Endometrial microvascular endothelial cells (primary cell): Measurements from ENCODE around the gene PERM1. TPM values are rescaled to one million over a fixed set of nuclear protein-coding genes. Genes with fewer than 3 reads are reported as not detected.

Source experiments
- in situ Hi-C: cut with HindIII; loops from 2 replicates; pipeline ENCODE4 v1.10.0; 2017; ENCODE audit warnings: low sequenced_read_pairs, low pct_unique_long_range_greater_than_20kb; ENCODE audit errors: inconsistent ontology term
- total RNA-seq: library from RNA; depleted of rRNA; stranded (reverse); fragments of >200 nt; gene quantifications from one replicate; pipeline ENCODE4 v1.2.3, GENCODE V29; 2015; ENCODE audit errors: inconsistent ontology term

PERM1 gene
- total RNA-seq, 1 donor from 2014 or later = not detected

DNA sequence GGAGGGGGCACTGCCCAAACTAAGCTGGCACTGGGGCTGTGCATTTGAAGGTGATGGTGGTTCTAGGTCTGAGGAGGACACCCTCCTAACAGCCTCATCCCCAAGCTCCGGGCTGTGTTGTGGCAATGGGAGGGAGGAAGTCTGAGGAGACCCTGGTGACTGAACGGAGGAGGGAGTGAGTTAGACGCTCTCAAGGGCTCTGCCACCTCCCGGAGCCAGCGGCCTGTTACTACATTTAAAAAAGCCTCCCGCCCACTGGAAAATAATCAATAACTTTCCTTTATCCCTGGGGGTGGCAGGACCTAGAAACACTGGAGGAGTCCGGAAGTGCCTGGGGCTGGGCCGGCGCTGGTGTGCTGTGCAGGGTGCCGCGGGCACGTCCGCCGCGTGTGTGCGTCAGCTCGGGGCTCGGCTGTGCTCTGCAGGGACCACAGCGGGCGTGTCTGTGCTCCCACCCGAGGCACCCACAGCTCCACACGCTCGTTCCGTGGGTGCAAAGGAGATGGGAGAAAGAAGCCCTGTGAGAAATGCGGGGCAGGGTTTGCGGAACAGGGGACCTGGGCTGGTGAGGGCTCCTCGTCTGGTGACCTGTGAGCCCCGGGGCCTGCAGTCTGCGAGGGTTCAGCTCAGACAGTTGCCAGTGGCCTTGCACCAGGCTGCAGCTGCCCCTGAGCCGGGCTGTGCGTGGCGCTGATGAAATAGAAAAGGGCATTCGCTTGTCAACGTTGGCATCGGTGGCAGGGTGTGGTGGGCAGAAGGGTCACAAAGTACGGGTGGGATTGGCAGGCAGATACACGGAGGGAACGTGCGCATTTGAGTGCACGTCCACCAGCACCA, 52.9 kb downstream of the PERM1 start:
- in situ Hi-C loops = no loop called here

DNA sequence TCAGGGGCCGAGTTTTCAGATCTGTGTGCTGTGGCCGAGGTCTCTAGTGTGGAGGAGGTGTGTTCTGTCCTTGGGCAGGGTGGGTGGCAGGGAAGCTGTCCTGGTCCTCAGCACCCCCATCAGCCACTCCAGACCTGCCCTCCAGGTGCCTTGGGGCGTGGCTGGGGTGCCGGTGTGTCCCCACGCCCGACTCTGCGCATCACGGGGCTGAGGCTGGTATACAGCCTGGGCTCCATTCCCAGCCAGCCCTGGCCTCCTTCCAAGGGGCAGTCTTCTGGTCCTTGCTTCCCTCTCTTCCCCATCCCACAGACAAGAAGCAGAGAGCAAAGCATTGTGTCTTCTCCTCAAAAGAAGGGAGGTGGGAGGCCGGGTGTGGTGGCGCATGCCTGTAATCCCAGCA, 54.1 kb downstream of the PERM1 start:
- in situ Hi-C loops = no loop called here

DNA sequence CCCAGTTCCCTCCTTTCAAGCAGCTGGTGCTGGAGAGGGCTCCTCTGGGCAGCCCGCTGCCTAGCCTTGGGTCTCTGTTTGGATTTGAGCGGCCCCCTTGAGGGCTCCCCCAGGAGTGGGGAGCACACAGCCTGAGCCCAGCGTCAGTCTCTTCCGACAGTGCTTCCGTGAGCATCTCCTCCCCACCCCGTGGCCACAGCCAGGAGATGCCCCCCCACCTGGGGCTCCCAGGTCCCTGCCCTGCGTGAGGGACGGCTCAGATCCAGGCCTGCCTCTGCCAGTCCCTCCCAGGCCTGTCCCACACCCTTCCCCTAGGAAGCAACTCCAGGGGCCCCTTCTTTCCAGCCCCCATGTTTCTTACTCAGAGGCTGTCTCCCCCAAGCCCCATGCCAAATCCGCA, 54.7 kb downstream of the PERM1 start:
- in situ Hi-C loops = no loop called here

DNA sequence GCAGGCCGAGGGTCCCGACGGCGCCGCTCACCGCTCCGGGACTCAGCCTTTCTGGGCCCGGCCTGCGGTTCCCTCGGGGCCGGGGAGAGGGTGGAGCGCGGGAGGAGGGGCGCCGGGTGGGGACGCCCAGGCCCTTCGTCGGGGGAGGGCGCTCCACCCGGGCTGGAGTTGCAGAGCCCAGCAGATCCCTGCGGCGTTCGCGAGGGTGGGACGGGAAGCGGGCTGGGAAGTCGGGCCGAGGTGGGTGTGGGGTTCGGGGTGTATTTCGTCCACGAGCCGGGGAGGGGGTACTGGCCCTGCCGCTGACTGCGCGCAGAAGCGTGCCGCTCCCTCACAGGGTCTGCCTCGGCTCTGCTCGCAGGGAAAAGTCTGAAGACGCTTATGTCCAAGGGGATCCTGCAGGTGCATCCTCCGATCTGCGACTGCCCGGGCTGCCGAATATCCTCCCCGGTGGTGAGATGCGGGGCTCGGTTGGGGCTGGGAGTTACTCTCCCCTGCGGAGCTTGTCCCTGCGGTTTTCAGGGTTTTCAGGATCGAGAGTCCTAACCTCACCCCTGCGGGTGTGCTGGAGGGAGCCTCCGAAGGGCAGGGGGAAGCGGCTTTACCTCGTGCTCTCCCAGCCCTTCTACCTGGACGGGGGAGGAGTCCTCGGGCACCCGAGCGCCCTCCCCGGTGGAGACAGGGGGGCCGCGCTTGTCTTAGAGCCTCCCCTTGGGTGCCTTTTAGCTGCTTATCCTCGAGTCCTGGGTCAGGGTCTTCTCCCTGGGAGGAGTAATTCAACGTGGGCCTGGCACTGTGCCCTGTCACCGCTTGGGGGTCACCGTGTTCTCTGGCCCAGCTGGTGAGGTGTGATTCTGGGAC, 56.1 kb downstream of the PERM1 start:
- in situ Hi-C loops = no loop called here

Other genes with a start within 250 kb of the PERM1 start
- gene SAMD11, start 58.2 kb downstream of the PERM1 start, total RNA-seq = 0.19 TPM
- 98.2 TPM for gene NOC2L, start 22.8 kb downstream of the PERM1 start, total RNA-seq
- gene KLHL17, start 21.5 kb downstream of the PERM1 start, total RNA-seq = 6.1 TPM
- 0.56 TPM for gene PLEKHN1, start 15.6 kb downstream of the PERM1 start, total RNA-seq
- 1.1 TPM for gene HES4, start 18.0 kb upstream of the PERM1 start, total RNA-seq
- gene ISG15, start 31.4 kb upstream of the PERM1 start, total RNA-seq = 303 TPM
- 77.4 TPM for gene AGRN, start 38.0 kb upstream of the PERM1 start, total RNA-seq
- not detected for gene RNF223, start 92.2 kb upstream of the PERM1 start, total RNA-seq
- gene C1orf159, start 134.0 kb upstream of the PERM1 start, total RNA-seq = 22.3 TPM
- gene TTLL10, start 191.8 kb upstream of the PERM1 start, total RNA-seq = not detected
- gene TNFRSF18, start 224.5 kb upstream of the PERM1 start, total RNA-seq = not detected
- not detected for gene TNFRSF4, start 232.1 kb upstream of the PERM1 start, total RNA-seq
- 186 TPM for gene SDF4, start 249.9 kb upstream of the PERM1 start, total RNA-seq